HFF-Myc (cell line): Measurements from ENCODE around the gene GFI1B.

ENCODE experiments used
- DNase-seq: peaks from one replicate; pipeline ENCODE4 v3.0.0-alpha.2; 2011; ENCODE audit warnings: low read depth; ENCODE audit errors: extremely low read depth
- H3K4me3 ChIP-seq: replicated peaks from 2 replicates; pipeline ENCODE4 v1.5.1; 2011; ENCODE audit warnings: low read depth, mild to moderate bottlenecking, control low read depth, low read length
- CTCF ChIP-seq: IDR thresholded peaks from 2 replicates; pipeline ENCODE4 v1.5.1; 2012; ENCODE audit warnings: mild to moderate bottlenecking, low read depth, low read length, control low read depth; ENCODE audit errors: missing control alignments

The GFI1B gene

GRCh38 chr9:133004091-133004998, 25.9 kb downstream of the GFI1B start:
- H3K4me3 ChIP-seq, result no peak overlapping the region
- no peak for DNase-seq
- no peak for TF ChIP-seq CTCF

GRCh38 chr9:133004999-133005760, 26.7 kb downstream of the GFI1B start:
- no peak for TF ChIP-seq CTCF
- DNase-seq, result no peak
- no peak overlapping the region for H3K4me3 ChIP-seq

- H3K4me3 ChIP-seq, result no peak overlapping the region
- DNase-seq, result no peak
- TF ChIP-seq CTCF, result no peak
Observed at GRCh38 chr9:133005957-133006356, 27.5 kb downstream of the GFI1B start.

GRCh38 chr9:133006731-133007352, 28.3 kb downstream of the GFI1B start:
- DNase-seq, result no peak
- H3K4me3 ChIP-seq, result no peak overlapping the region
- no peak for TF ChIP-seq CTCF

- no peak for TF ChIP-seq CTCF
- no peak overlapping the region for H3K4me3 ChIP-seq
- DNase-seq, result no peak
Observed at GRCh38 chr9:133008406-133008805, 29.9 kb downstream of the GFI1B start.

- no peak for TF ChIP-seq CTCF
- H3K4me3 ChIP-seq, result no peak overlapping the region
- no peak for DNase-seq
Observed at GRCh38 chr9:133008824-133009223, 30.3 kb downstream of the GFI1B start.
